ENCODE data around the gene COPS9.

The COPS9 gene

DNA sequence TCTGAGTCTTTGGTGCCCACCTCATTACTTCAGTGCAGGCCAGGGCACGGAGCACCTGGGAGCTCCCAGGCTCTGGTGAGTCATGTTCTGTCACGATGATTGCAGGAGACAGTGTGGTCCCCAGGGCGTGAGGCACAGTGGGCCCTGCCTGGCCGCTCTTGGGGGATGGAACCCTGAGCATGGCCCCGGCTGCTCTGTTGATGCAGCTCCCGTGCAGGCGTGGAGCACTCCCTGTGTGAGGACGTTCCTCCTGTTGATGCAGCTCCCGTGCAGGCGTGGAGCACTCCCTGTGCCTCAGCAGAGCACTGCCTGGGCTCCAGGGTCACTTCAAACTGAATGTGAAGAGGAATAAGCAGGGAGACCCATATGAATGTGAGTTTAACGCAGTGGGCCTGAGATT, 30.1 kb downstream of the COPS9 start:
- DNase-seq: no peak

DNA sequence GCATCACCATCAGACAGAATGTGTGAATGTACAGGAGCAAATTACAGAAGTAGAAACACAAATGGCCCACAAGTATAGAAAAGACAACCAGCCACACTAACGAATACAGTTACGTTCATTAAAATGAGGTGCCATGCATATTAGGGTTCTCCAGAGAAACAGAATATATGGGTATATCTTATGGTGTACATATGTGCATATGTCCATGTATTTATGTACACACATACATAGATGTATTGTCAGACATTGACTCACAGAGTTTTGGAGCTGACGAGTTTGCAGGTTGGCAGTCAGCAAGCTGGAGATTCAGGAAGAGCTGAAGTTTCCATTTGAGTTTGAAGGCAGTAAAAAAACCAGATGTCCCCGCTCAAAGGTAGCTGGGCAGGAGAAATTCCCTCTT, 33.0 kb downstream of the COPS9 start:
- no peak for DNase-seq

GRCh38 chr2:240098349-240098748, 37.8 kb downstream of the COPS9 start:
- DNase-seq: no peak

DNA sequence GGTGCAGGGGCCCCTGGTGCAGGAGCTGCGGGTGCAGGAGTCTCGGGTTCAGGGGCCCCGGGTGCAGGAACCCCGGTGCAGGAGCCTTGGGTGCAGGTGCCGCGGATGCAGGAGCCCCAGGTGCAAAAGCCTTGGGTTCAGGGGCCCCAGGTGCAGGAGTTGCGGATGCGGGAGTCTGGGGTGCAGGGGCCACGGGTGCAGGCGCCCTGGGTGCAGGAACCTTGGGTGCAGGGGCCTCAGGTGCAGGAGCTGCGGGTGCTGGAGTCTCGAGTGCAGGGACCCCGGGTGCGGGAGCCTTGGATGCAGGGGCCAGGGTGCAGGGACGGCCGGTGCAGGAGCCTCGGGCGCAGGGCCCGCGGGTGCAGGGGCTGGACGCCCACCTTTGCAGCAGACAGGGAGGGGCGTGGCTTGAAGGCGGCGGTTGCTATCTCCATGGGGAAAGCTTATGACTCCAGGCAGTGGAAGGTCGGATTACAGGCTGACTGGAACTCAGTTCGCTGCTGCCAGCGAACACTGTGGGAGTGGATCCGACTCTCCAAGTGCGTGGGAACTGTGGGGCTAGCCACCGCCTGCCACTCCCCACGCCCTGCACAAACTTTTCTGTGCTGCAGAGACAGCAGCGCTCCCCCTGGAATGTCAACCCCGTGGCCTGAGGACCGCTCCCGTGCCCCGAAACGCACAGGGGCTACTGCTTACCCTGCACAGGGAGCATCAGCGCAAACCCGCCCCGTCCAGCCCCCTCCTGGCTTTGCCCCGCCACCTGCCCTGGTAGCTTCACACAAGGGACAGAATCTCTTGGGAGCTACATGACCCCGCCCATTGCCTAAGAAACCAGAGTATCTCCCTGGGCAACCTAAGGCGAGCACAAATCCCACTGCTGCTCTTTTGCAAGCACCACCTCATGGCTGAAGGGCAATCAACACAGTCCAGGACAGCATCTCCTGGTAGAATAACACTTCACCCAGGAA, 40.3 kb downstream of the COPS9 start:
- DNase-seq: no peak

- DNase-seq: no peak
These were observed 46.8 kb downstream of the COPS9 start for GRCh38 chr2:240089306-240089705.

DNA sequence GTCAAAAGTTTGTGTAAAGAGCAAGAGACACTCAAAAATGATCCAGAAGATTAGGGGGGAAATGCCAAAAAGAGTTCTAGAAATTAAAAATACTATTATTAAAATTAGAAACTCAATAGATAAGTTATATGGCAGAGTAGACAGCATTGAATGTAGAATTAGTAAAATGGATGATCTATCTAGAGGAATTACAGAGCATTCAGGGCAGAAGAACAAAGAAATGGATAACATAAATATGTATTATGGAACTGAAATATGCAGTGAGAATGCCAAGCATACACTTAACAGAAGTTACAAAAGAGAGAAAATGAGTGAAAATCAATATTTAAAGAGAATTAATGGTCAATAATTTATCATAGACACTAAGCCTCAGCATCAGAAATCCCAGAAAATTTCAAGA, 49.5 kb downstream of the COPS9 start:
- no peak for DNase-seq

All from GF-D8 (cell line).